ENCODE results near the gene ZNF439. TPM values are rescaled to one million over a fixed set of nuclear protein-coding genes. Genes with fewer than 3 reads are reported as not detected.

Gene ZNF439
- total RNA-seq, 1 experiment from 2014 or later: 3.3 TPM

DNA sequence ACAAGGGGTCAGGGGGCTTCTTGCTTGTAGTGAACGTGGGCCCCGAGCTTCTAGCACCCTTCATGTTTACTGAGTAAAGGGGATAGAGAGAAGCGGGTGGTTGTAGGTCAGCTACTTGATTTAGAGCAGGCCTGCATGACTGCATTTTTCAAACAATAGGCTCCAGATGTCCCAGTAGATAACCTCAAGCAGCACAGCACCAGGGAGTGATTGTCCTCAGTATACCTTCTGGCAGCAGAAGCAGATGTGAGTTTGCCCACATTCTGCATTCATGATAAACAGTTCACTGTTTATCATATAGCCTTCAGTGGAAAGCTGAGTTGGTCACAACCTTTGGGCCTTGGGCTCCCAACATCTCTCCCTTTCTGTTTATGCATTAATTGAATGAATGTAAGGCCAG, 4.8 kb downstream of the ZNF439 start:
- H3K4ac ChIP-seq (ENCODE audit: low read depth, low read length): no peak overlapping the region
- no peaks in the 10 kb centered on the region for H3K4me1 ChIP-seq (ENCODE audit: insufficient read depth, low read length)
- H3K9ac ChIP-seq (ENCODE audit: extremely low read depth, insufficient read length, low read length): no peak overlapping the region
- no peak overlapping the region for H3K23ac ChIP-seq (ENCODE audit: insufficient read length, low read depth, low read length)
- no peak overlapping the region for H3K4me2 ChIP-seq (ENCODE audit: insufficient read depth, insufficient read length, low read length)
- H4K5ac ChIP-seq (ENCODE audit: insufficient read length, low read depth, low read length): no peak overlapping the region
- no peaks in the 10 kb centered on the region for H4K20me1 ChIP-seq (ENCODE audit: control insufficient read depth, insufficient read depth, insufficient read length)
- Mint-ChIP-seq H3K4me3 (no peak overlapping the region), H3K36me3 (ENCODE audit: insufficient read depth in 1 of 3, low read depth in 3 of 3) (no peaks in the 10 kb centered on the region; a peak in 2 of 7 replicates), H3K4me1 (peaks cover 5 to 7% of the 10 kb centered on the region in 2 experiments), H3K27ac (no peak overlapping the region), H3K27me3 (ENCODE audit: low read depth) (peaks cover 23% of the 10 kb centered on the region), H3K9me3 (peaks cover 34 to 53% of the 10 kb centered on the region in 2 experiments; a peak in 4 of 5 replicates)
- H2BK5ac ChIP-seq (ENCODE audit: insufficient read length, low read length): no peak overlapping the region
- no peak overlapping the region for H4K91ac ChIP-seq (ENCODE audit: insufficient read length, low read depth, low read length)
- H3K27ac ChIP-seq (ENCODE audit: insufficient read length, low read depth, low read length): no peak overlapping the region
- H2BK20ac ChIP-seq (ENCODE audit: low read depth, low read length, poor library complexity, severe bottlenecking): no peak overlapping the region
- H3K79me1 ChIP-seq (ENCODE audit: insufficient read depth, low read depth, low read length, poor library complexity, severe bottlenecking): no peaks in the 10 kb centered on the region
- H2AK5ac ChIP-seq (ENCODE audit: insufficient read length, low read length): no peak overlapping the region
- peaks cover 9% of the 10 kb centered on the region for H3K9me3 ChIP-seq (ENCODE audit: control insufficient read depth, low read depth, low read length)
- no peak overlapping the region for H3K14ac ChIP-seq (ENCODE audit: insufficient read depth, low read length)
- no peak overlapping the region for H2BK12ac ChIP-seq (ENCODE audit: insufficient read length, low read depth, low read length)
- H3T11ph ChIP-seq (ENCODE audit: low read length): no peak overlapping the region
- TF ChIP-seq, protein P1, sequence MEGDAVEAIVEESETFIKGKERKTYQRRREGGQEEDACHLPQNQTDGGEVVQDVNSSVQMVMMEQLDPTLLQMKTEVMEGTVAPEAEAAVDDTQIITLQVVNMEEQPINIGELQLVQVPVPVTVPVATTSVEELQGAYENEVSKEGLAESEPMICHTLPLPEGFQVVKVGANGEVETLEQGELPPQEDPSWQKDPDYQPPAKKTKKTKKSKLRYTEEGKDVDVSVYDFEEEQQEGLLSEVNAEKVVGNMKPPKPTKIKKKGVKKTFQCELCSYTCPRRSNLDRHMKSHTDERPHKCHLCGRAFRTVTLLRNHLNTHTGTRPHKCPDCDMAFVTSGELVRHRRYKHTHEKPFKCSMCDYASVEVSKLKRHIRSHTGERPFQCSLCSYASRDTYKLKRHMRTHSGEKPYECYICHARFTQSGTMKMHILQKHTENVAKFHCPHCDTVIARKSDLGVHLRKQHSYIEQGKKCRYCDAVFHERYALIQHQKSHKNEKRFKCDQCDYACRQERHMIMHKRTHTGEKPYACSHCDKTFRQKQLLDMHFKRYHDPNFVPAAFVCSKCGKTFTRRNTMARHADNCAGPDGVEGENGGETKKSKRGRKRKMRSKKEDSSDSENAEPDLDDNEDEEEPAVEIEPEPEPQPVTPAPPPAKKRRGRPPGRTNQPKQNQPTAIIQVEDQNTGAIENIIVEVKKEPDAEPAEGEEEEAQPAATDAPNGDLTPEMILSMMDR (conservative IDR thresholded peaks at IDR 0.05): no peak
- H2BK15ac ChIP-seq (ENCODE audit: low read depth, low read length): no peak overlapping the region
- H3K18ac ChIP-seq (ENCODE audit: insufficient read length, low read depth, low read length): no peak overlapping the region
- DNase-seq: no peak
- no peak overlapping the region for H2AFZ ChIP-seq (ENCODE audit: low read length)
- no peak overlapping the region for H3K56ac ChIP-seq (ENCODE audit: insufficient read length, low read depth, low read length)
- no peak overlapping the region for H4K8ac ChIP-seq (replicated peaks; ENCODE audit: insufficient read length, low read depth, low read length)
- no peaks in the 10 kb centered on the region for H3K27me3 ChIP-seq (ENCODE audit: insufficient read depth, low read length)
- no CpG with 5 or more reads among the region's 3 CpGs for WGBS (ENCODE audit: extremely low coverage, insufficient read length, low lambda C conversion rate)
- H2BK120ac ChIP-seq (ENCODE audit: low read depth, low read length, poor library complexity, severe bottlenecking): no peak overlapping the region
- H3K79me2 ChIP-seq (ENCODE audit: insufficient read depth, low read length): no peaks in the 10 kb centered on the region
- H3K23me2 ChIP-seq (ENCODE audit: insufficient read length, low read depth, low read length, poor library complexity, severe bottlenecking): peaks cover 4% of the 10 kb centered on the region
